HG02763 (cell line): ENCODE measurements around the gene CD160.

Experiments used
- ATAC-seq: cut with Tn5 transposase; IDR thresholded peaks from one replicate; pipeline ENCODE4 v1.9.1; 2021; ENCODE audit warnings: mild to moderate bottlenecking, moderate library complexity; ENCODE audit not compliant: unreplicated experiment

The CD160 gene

GRCh38 chr1:145788580-145788979 lies 69.3 kb downstream of the CD160 start:
- no peak for ATAC-seq
